Measurements from ENCODE around the gene SYP. TPM values are rescaled to one million over a fixed set of nuclear protein-coding genes. Genes with fewer than 3 reads are reported as not detected.

The SYP gene
- total RNA-seq, 4 donors from 2014 or later: 5.5 to 11.0 (median 6.7) TPM; not detected in 1

- DNase-seq: no peak
- no peak for TF ChIP-seq POLR2A (IDR thresholded peaks at IDR 0.05)
- no peak for TF ChIP-seq CTCF (IDR thresholded peaks at IDR 0.05)
- no peaks in the 10 kb centered on the region for H3K36me3 ChIP-seq
- no peaks in the 10 kb centered on the region for H3K27me3 ChIP-seq
- H3K27ac ChIP-seq: no peak overlapping the region
- H3K9me3 ChIP-seq: no peaks in the 10 kb centered on the region
- no peaks in the 10 kb centered on the region for H3K4me1 ChIP-seq
- no peak overlapping the region for H3K4me3 ChIP-seq
Measured at GRCh38 chrX:49209434-49210251, 9.7 kb upstream of the SYP start.

GRCh38 chrX:49208399-49208798 is 8.4 kb upstream of the SYP start:
- no peak overlapping the region for H3K4me3 ChIP-seq
- H3K4me1 ChIP-seq: no peaks in the 10 kb centered on the region
- no peaks in the 10 kb centered on the region for H3K27me3 ChIP-seq
- no peaks in the 10 kb centered on the region for H3K9me3 ChIP-seq
- H3K27ac ChIP-seq: no peak overlapping the region
- TF ChIP-seq POLR2A (IDR thresholded peaks at IDR 0.05): no peak
- no peak for TF ChIP-seq CTCF (IDR thresholded peaks at IDR 0.05)
- no peak for DNase-seq
- H3K36me3 ChIP-seq: no peaks in the 10 kb centered on the region

GRCh38 chrX:49206543-49206942 is 6.5 kb upstream of the SYP start:
- no peaks in the 10 kb centered on the region for H3K36me3 ChIP-seq
- DNase-seq: no peak
- no peaks in the 10 kb centered on the region for H3K4me1 ChIP-seq
- TF ChIP-seq CTCF (IDR thresholded peaks at IDR 0.05) (no peak), POLR2A (IDR thresholded peaks at IDR 0.05) (no peak)
- no peaks in the 10 kb centered on the region for H3K9me3 ChIP-seq
- H3K27ac ChIP-seq: no peak overlapping the region
- no peaks in the 10 kb centered on the region for H3K27me3 ChIP-seq
- H3K4me3 ChIP-seq: no peak overlapping the region

- DNase-seq: no peak
- no peak overlapping the region for H3K27ac ChIP-seq
- TF ChIP-seq POLR2A (IDR thresholded peaks at IDR 0.05): no peak
- TF ChIP-seq CTCF (IDR thresholded peaks at IDR 0.05): no peak
- H3K9me3 ChIP-seq: no peaks in the 10 kb centered on the region
- no peak overlapping the region for H3K4me3 ChIP-seq
- H3K27me3 ChIP-seq: no peaks in the 10 kb centered on the region
- no peaks in the 10 kb centered on the region for H3K36me3 ChIP-seq
- H3K4me1 ChIP-seq: no peaks in the 10 kb centered on the region
Measured at GRCh38 chrX:49205443-49205842, 5.5 kb upstream of the SYP start.

- H3K27ac ChIP-seq: no peak overlapping the region
- no peaks in the 10 kb centered on the region for H3K9me3 ChIP-seq
- H3K27me3 ChIP-seq: no peaks in the 10 kb centered on the region
- DNase-seq: no peak
- peaks cover 0 to 2% (median under 1%) of the 10 kb centered on the region in 4 donors for H3K4me1 ChIP-seq
- TF ChIP-seq POLR2A (IDR thresholded peaks at IDR 0.05) (no peak), CTCF (IDR thresholded peaks at IDR 0.05) (no peak)
- no peaks in the 10 kb centered on the region for H3K36me3 ChIP-seq
- H3K4me3 ChIP-seq: no peak overlapping the region
Measured at GRCh38 chrX:49204709-49205108, 4.7 kb upstream of the SYP start.
